Measurements from ENCODE around the gene DYNC2H1. TPM values are rescaled to one million over a fixed set of nuclear protein-coding genes. Genes with fewer than 3 reads are reported as not detected.
A peak's percentile ranks its signal among the peaks of the same experiment; 100 is the strongest.

The DYNC2H1 gene
- total and polyA plus RNA-seq, 4 donors: 6.4 to 102 (median 23.7) TPM

DNA sequence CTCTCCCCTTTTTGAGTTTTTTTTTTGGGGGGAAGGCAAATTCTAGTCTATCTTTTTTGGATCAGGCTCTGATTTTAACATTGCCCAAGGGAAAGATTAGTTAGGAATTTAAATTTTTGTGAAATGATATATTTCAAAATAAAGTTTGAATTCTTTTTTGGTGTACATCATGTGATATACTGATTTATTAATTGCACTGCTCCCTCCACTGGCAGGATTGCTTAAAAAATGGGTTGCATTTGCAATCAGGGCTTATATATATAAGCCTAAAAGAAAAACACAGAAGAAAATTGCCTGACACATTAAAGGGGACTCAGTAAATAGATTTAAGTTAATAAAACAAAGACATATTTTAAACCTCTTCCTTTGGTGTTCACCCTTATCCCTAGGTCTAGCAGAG, 1.2 kb downstream of the DYNC2H1 start:
- no peak for ATAC-seq (ENCODE audit: insufficient read depth, low FRiP score)
- H3K4me1 ChIP-seq (ENCODE audit: control insufficient read depth in 5 of 5, insufficient read depth in 5 of 5, low read length in 5 of 5): peaks cover 0 to 22% (median 2%) of the 10 kb centered on the region in 5 donors
- no peak overlapping the region for H3K9ac ChIP-seq (ENCODE audit: insufficient read depth in 1 of 2, low read length in 2 of 2)
- H3K4me3 ChIP-seq: no peak overlapping the region
- H3K9me3 ChIP-seq (ENCODE audit: control insufficient read depth in 4 of 4, insufficient read depth in 3 of 4, low read length in 3 of 4): no peaks in the 10 kb centered on the region
- no peak overlapping the region for H3K27ac ChIP-seq (ENCODE audit: low read depth in 1 of 2, low read length in 1 of 2)
- DNase-seq: peak in 2 of 3 donors; percentile 46 to 54
- H3K27me3 ChIP-seq (ENCODE audit: control insufficient read depth in 3 of 3, insufficient read depth in 3 of 3, low read length in 2 of 3): no peaks in the 10 kb centered on the region
- TF ChIP-seq, protein P1, sequence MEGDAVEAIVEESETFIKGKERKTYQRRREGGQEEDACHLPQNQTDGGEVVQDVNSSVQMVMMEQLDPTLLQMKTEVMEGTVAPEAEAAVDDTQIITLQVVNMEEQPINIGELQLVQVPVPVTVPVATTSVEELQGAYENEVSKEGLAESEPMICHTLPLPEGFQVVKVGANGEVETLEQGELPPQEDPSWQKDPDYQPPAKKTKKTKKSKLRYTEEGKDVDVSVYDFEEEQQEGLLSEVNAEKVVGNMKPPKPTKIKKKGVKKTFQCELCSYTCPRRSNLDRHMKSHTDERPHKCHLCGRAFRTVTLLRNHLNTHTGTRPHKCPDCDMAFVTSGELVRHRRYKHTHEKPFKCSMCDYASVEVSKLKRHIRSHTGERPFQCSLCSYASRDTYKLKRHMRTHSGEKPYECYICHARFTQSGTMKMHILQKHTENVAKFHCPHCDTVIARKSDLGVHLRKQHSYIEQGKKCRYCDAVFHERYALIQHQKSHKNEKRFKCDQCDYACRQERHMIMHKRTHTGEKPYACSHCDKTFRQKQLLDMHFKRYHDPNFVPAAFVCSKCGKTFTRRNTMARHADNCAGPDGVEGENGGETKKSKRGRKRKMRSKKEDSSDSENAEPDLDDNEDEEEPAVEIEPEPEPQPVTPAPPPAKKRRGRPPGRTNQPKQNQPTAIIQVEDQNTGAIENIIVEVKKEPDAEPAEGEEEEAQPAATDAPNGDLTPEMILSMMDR (IDR thresholded peaks at IDR 0.05; ENCODE audit: control extremely low read depth, extremely low read depth): no peak
- peaks cover 0 to 5% (median 0%) of the 10 kb centered on the region in 4 donors for H3K36me3 ChIP-seq (ENCODE audit: control insufficient read depth in 4 of 4, insufficient read depth in 4 of 4, low read length in 4 of 4)

DNA sequence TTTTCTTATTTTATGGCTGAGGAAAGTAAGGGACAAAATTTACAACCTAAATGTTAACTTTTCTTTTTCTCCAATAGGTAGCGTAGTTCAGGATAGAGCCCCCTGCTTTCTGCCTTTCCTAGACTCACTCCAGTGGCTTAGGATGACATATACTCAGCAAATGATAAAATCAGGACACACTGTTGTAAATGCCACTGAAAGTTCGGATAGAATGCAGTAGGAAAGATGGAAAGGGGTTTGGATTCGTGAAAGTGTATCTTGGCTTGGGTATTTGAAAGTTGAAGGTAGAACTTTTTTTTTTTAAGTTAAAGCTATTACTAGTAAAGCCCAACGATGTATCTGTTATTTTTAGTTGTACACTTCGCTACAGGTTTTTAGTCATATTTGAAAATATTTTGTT, 2.2 kb downstream of the DYNC2H1 start:
- H3K27ac ChIP-seq (ENCODE audit: low read depth in 1 of 2, low read length in 1 of 2): no peak overlapping the region
- TF ChIP-seq, protein P1 (IDR thresholded peaks at IDR 0.05; ENCODE audit: control extremely low read depth, extremely low read depth): no peak

DNA sequence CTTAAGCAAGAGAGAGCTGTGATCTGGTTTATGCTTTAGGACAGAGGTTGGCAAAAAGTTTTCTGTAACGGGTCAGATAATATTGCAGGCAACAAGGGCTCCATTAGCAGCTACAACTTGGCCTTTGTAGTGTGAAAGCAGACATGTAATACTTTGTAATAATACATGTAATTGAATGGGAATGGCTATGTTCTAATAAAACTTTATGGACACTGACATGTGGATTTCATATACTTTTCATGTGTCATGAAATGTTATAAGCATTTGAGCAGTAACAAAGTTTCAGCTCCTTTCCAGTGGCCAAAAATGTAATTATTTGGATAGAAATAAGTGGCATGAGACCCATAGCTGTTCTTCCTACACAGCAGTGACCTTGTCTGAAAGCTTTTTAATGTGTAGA, 3.1 kb downstream of the DYNC2H1 start:
- H3K36me3 ChIP-seq (ENCODE audit: control insufficient read depth in 4 of 4, insufficient read depth in 4 of 4, low read length in 4 of 4): peaks cover 0 to 9% (median 0%) of the 10 kb centered on the region in 4 donors
- H3K4me1 ChIP-seq (ENCODE audit: control insufficient read depth in 5 of 5, insufficient read depth in 5 of 5, low read length in 5 of 5): peaks cover 0 to 22% (median 2%) of the 10 kb centered on the region in 5 donors
- H3K4me3 ChIP-seq: no peak overlapping the region
- no peaks in the 10 kb centered on the region for H3K27me3 ChIP-seq (ENCODE audit: control insufficient read depth in 3 of 3, insufficient read depth in 3 of 3, low read length in 2 of 3)
- no peak overlapping the region for H3K9ac ChIP-seq (ENCODE audit: insufficient read depth in 1 of 2, low read length in 2 of 2)
- ATAC-seq (ENCODE audit: insufficient read depth, low FRiP score) (no peak), DNase-seq (no peak)
- TF ChIP-seq, protein P1 (IDR thresholded peaks at IDR 0.05; ENCODE audit: control extremely low read depth, extremely low read depth): no peak
- H3K27ac ChIP-seq (ENCODE audit: low read depth in 1 of 2, low read length in 1 of 2): no peak overlapping the region
- no peaks in the 10 kb centered on the region for H3K9me3 ChIP-seq (ENCODE audit: control insufficient read depth in 4 of 4, insufficient read depth in 3 of 4, low read length in 3 of 4)
- 91 to 93% methylated on average over 1 of the region's 1 CpG for WGBS, 2 donors

More for the DNA sequence above, 2.2 kb downstream of the DYNC2H1 start:
- WGBS, 2 donors: 94 to 96% methylated on average over 5 of the region's 5 CpGs
- Histone ChIP-seq H3K36me3 (ENCODE audit: control insufficient read depth in 4 of 4, insufficient read depth in 4 of 4, low read length in 4 of 4) (peaks cover 0 to 8% (median 0%) of the 10 kb centered on the region in 4 donors), H3K4me3 (no peak overlapping the region), H3K4me1 (ENCODE audit: control insufficient read depth in 5 of 5, insufficient read depth in 5 of 5, low read length in 5 of 5) (peaks cover 0 to 22% (median 2%) of the 10 kb centered on the region in 5 donors), H3K27me3 (ENCODE audit: control insufficient read depth in 3 of 3, insufficient read depth in 3 of 3, low read length in 2 of 3) (no peaks in the 10 kb centered on the region), H3K9ac (ENCODE audit: insufficient read depth in 1 of 2, low read length in 2 of 2) (no peak overlapping the region), H3K9me3 (ENCODE audit: control insufficient read depth in 4 of 4, insufficient read depth in 3 of 4, low read length in 3 of 4) (no peaks in the 10 kb centered on the region)
- ATAC-seq (ENCODE audit: insufficient read depth, low FRiP score) (no peak), DNase-seq (no peak)

DNA sequence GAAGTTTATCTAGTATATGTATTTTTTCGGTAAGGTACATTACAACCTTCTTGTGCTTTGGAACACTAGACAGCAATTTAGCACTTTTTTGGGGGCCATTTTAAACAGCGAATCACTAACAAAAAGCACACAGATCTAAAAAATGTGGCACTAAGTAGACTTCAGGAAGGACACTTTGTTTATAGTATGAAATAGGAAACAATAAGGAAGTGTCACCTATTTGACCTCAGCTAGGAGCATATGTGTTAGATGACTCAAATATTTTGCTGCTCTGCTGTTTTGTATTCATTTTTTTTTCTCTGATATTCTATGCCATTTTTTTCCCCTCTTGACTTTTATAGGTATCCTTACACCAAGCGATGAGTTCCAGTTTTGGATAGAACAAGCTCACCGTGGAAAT, 5.6 kb downstream of the DYNC2H1 start:
- no peaks in the 10 kb centered on the region for H3K9me3 ChIP-seq (ENCODE audit: control insufficient read depth in 4 of 4, insufficient read depth in 3 of 4, low read length in 3 of 4)
- H3K4me3 ChIP-seq: no peak overlapping the region
- TF ChIP-seq, protein P1 (IDR thresholded peaks at IDR 0.05; ENCODE audit: control extremely low read depth, extremely low read depth): no peak
- WGBS, 2 donors: 88 to 94% methylated on average over 4 of the region's 4 CpGs
- ATAC-seq (ENCODE audit: insufficient read depth, low FRiP score): no peak
- no peak overlapping the region for H3K9ac ChIP-seq (ENCODE audit: insufficient read depth in 1 of 2, low read length in 2 of 2)
- peaks cover 0 to 12% (median 2%) of the 10 kb centered on the region in 4 donors for H3K36me3 ChIP-seq (ENCODE audit: control insufficient read depth in 4 of 4, insufficient read depth in 4 of 4, low read length in 4 of 4)
- H3K27me3 ChIP-seq (ENCODE audit: control insufficient read depth in 3 of 3, insufficient read depth in 3 of 3, low read length in 2 of 3): no peaks in the 10 kb centered on the region
- H3K4me1 ChIP-seq (ENCODE audit: control insufficient read depth in 5 of 5, insufficient read depth in 5 of 5, low read length in 5 of 5): peaks cover 0 to 22% (median 2%) of the 10 kb centered on the region in 5 donors
- DNase-seq: no peak
- H3K27ac ChIP-seq (ENCODE audit: low read depth in 1 of 2, low read length in 1 of 2): no peak overlapping the region
